K562 (cell line): ENCODE results near the gene BEST2. TPM values are rescaled to one million over a fixed set of nuclear protein-coding genes. Genes with fewer than 3 reads are reported as not detected.

Experiments used
- ATF7 ChIP-seq: fragments of 450-650 bp; IDR thresholded peaks from 2 replicates; pipeline ENCODE4 v1.7.1; 2014; ENCODE audit warnings: mild to moderate bottlenecking, moderate library complexity
- FOS ChIP-seq: IDR thresholded peaks from 3 replicates; pipeline ENCODE4 v1.6.1; 2011; ENCODE audit not compliant: insufficient read length; ENCODE audit errors: extremely low read depth
- IRF1 ChIP-seq: sonication (generic); formaldehyde crosslinking; IDR thresholded peaks from 2 replicates; pipeline ENCODE4 v1.8.0; 2022; ENCODE audit warnings: missing genetic modification reagents, mild to moderate bottlenecking, borderline replicate concordance
- polyA plus RNA-seq, 8 experiments: library from polyadenylated mRNA; depleted of rRNA in 4 of 8; stranded (reverse) in 5 of 8; unstranded in 3 of 8; fragments of >200 nt; fragmentation: Nextera tagmentation in 2 of 8; fragmentation: Illumina TruSeq in 1 of 8; extraction: Ambion mirVana in 2 of 8; extraction: Trizol in 1 of 8; gene quantifications; 2 replicates each; pipeline versions ENCODE4 v1.2.1 to v1.2.3, GENCODE V29; 2011 to 2014; ENCODE audit warnings: inconsistent platforms in 1 of 8, missing spikeins in 1 of 8
- total RNA-seq, 7 experiments: library from RNA; depleted of rRNA in 6 of 7; stranded (reverse); fragments of >200 nt in 6 of 7; fragmentation: Illumina TruSeq in 2 of 7; extraction: Trizol in 2 of 7; gene quantifications; 2 replicates each; pipeline versions ENCODE4 v1.2.1 to v1.2.3, GENCODE V29; 2011 to 2021; ENCODE audit warnings: low replicate concordance in 1 of 7
- TF ChIP-seq, protein P1 (sequence below), 2 experiments: fragments of 450-650 bp; formaldehyde crosslinking in 1 of 2; IDR thresholded peaks; 2 replicates each; pipeline versions ENCODE4 v1.4.0 to v1.6.1; 2014 to 2020; ENCODE audit warnings: mild to moderate bottlenecking in 2 of 2, borderline replicate concordance in 1 of 2, low read depth in 1 of 2
- TF ChIP-seq, protein P2 (sequence below): fragments of 250-450 bp; sonication (Bioruptor Pico); IDR thresholded peaks from 2 replicates; pipeline ENCODE4 v1.4.0; 2020; ENCODE audit warnings: mild to moderate bottlenecking

Gene BEST2
- total and polyA plus RNA-seq, 9 of the 15 experiments (the other 6 are each of a cell fraction or from before 2014, with no cell fraction given) = not detected

DNA sequence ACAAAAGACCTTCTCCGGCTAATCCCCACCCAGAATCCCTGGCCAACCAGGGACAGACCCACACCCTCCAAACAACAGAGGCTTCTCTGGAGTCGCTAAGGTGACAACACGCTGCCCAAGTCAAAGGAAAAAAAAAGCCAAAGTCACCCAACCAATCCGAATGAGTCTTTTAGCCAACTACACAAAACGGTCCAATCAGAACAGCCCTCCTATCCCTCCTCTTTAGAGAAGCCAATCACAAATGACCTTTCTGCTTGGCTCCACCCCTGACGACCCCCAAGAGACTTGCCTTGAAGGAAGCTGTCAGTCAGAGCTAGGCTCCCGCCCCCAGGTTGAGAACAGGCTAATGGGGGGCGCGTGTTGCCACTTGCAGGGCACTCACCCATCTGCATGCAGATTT is 48.5 kb upstream of the BEST2 start (continued):
- TF ChIP-seq IRF1 (no peak), ATF7 (no peak), FOS (peak; percentile 77)
- TF ChIP-seq, protein P1, sequence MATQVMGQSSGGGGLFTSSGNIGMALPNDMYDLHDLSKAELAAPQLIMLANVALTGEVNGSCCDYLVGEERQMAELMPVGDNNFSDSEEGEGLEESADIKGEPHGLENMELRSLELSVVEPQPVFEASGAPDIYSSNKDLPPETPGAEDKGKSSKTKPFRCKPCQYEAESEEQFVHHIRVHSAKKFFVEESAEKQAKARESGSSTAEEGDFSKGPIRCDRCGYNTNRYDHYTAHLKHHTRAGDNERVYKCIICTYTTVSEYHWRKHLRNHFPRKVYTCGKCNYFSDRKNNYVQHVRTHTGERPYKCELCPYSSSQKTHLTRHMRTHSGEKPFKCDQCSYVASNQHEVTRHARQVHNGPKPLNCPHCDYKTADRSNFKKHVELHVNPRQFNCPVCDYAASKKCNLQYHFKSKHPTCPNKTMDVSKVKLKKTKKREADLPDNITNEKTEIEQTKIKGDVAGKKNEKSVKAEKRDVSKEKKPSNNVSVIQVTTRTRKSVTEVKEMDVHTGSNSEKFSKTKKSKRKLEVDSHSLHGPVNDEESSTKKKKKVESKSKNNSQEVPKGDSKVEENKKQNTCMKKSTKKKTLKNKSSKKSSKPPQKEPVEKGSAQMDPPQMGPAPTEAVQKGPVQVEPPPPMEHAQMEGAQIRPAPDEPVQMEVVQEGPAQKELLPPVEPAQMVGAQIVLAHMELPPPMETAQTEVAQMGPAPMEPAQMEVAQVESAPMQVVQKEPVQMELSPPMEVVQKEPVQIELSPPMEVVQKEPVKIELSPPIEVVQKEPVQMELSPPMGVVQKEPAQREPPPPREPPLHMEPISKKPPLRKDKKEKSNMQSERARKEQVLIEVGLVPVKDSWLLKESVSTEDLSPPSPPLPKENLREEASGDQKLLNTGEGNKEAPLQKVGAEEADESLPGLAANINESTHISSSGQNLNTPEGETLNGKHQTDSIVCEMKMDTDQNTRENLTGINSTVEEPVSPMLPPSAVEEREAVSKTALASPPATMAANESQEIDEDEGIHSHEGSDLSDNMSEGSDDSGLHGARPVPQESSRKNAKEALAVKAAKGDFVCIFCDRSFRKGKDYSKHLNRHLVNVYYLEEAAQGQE (IDR thresholded peaks at IDR 0.05; ENCODE audit: borderline replicate concordance) = no peak
- TF ChIP-seq, protein P1 (CRISPR knock-in tag; IDR thresholded peaks at IDR 0.05; ENCODE audit: low read depth) = no peak
- TF ChIP-seq, protein P2, sequence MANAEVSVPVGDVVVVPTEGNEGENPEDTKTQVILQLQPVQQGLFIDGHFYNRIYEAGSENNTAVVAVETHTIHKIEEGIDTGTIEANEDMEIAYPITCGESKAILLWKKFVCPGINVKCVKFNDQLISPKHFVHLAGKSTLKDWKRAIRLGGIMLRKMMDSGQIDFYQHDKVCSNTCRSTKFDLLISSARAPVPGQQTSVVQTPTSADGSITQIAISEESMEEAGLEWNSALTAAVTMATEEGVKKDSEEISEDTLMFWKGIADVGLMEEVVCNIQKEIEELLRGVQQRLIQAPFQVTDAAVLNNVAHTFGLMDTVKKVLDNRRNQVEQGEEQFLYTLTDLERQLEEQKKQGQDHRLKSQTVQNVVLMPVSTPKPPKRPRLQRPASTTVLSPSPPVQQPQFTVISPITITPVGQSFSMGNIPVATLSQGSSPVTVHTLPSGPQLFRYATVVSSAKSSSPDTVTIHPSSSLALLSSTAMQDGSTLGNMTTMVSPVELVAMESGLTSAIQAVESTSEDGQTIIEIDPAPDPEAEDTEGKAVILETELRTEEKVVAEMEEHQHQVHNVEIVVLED (CRISPR knock-in tag) = no peak
